Calu3 (cell line): ENCODE data around the gene TMTC2. TPM values are rescaled to one million over a fixed set of nuclear protein-coding genes. Genes with fewer than 3 reads are reported as not detected.

Experiments used
- BruUV-seq: library from RNA; stranded (reverse); fragments of 400-500 nt; replicated peaks from 2 replicates; lab custom pipeline; 2021; lab: Mats Ljungman, UMichigan
- CTCF ChIA-PET: fragments of 300-600 bp; sonication (Branson Sonifier 250); formaldehyde crosslinking; loops from one replicate; lab custom pipeline; 2022; ENCODE audit warnings: antibody characterized with exemption; lab: Charles Lee
- DNase-seq: peaks from one replicate; pipeline ENCODE4 v3.0.0; 2022
- H3K27ac Mint-ChIP-seq: one replicate; pipeline ENCODE4 v1.8.0; 2022; ENCODE audit warnings: mixed read lengths; ENCODE audit not compliant: unreplicated experiment
- H3K27me3 Mint-ChIP-seq: one replicate; pipeline ENCODE4 v1.8.0; 2022; ENCODE audit warnings: mixed read lengths; ENCODE audit not compliant: unreplicated experiment
- H3K36me3 Mint-ChIP-seq: one replicate; pipeline ENCODE4 v1.8.0; 2022; ENCODE audit warnings: mild to moderate bottlenecking, moderate library complexity, mixed read lengths; ENCODE audit not compliant: insufficient read depth, unreplicated experiment
- H3K4me1 Mint-ChIP-seq: one replicate; pipeline ENCODE4 v1.8.0; 2022; ENCODE audit warnings: mild to moderate bottlenecking, low read depth, mixed read lengths; ENCODE audit not compliant: unreplicated experiment
- H3K4me3 Mint-ChIP-seq: one replicate; pipeline ENCODE4 v1.8.0; 2022; ENCODE audit warnings: mild to moderate bottlenecking, low read depth, moderate library complexity, mixed read lengths; ENCODE audit not compliant: unreplicated experiment
- H3K9me3 Mint-ChIP-seq: one replicate; pipeline ENCODE4 v1.8.0; 2022; ENCODE audit warnings: low read depth, mixed read lengths; ENCODE audit not compliant: unreplicated experiment
- intact Hi-C: fragments of 100-400 bp; cut with micrococcal nuclease; formaldehyde crosslinking; loops from one replicate; pipeline ENCODE4 v1.10.0; 2022; ENCODE audit not compliant: unreplicated experiment
- total RNA-seq: library from RNA; stranded (reverse); gene quantifications from 2 replicates; pipeline ENCODE4 v1.2.3, GENCODE V29; 2022
- TF ChIP-seq, protein P1 (sequence below): fragments of 200-600 bp; IDR thresholded peaks from one replicate; pipeline ENCODE4 v1.8.0; 2022; ENCODE audit warnings: antibody characterized with exemption; ENCODE audit not compliant: unreplicated experiment

The TMTC2 gene
- total RNA-seq, 1 experiment from 2014 or later, result 31.2 TPM

- CTCF ChIA-PET, result no interaction called here
- intact Hi-C loops, result no loop called here
- Mint-ChIP-seq H3K4me3 (no peak overlapping the region), H3K27me3 (no peaks in the 10 kb centered on the region), H3K27ac (no peak overlapping the region), H3K9me3 (no peaks in the 10 kb centered on the region), H3K4me1 (no peaks in the 10 kb centered on the region), H3K36me3 (no peaks in the 10 kb centered on the region)
- no TSS peak for BruUV-seq
- TF ChIP-seq, protein P1, sequence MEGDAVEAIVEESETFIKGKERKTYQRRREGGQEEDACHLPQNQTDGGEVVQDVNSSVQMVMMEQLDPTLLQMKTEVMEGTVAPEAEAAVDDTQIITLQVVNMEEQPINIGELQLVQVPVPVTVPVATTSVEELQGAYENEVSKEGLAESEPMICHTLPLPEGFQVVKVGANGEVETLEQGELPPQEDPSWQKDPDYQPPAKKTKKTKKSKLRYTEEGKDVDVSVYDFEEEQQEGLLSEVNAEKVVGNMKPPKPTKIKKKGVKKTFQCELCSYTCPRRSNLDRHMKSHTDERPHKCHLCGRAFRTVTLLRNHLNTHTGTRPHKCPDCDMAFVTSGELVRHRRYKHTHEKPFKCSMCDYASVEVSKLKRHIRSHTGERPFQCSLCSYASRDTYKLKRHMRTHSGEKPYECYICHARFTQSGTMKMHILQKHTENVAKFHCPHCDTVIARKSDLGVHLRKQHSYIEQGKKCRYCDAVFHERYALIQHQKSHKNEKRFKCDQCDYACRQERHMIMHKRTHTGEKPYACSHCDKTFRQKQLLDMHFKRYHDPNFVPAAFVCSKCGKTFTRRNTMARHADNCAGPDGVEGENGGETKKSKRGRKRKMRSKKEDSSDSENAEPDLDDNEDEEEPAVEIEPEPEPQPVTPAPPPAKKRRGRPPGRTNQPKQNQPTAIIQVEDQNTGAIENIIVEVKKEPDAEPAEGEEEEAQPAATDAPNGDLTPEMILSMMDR, result no peak
- no peak for DNase-seq
These were observed 131.7 kb downstream of the TMTC2 start for GRCh38 chr12:82818271-82819035.

DNA sequence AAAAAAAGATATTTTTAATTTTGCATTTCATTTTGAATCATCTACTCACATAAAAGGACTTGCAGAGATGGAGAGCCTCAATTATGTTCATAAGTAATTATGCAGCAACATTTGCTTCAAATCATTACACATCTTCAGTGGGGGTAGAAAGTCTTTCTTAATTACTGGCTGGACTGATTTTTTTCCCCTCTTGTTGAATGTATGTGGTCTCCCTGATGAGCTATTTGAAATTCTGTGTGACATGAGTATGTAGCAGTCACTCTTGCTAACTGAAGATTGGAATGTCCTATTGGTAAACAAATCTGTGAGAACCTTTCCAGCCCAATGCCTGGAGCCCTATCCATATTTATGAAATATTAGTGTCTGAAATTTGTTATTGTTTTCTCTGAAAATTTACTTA is 139.8 kb downstream of the TMTC2 start:
- no peak overlapping the region for H3K4me3 Mint-ChIP-seq
- intact Hi-C loops, result no loop called here
- H3K27ac Mint-ChIP-seq, result no peak overlapping the region
- H3K27me3 Mint-ChIP-seq, result no peaks in the 10 kb centered on the region
- CTCF ChIA-PET, result no interaction called here
- DNase-seq, result no peak
- no peaks in the 10 kb centered on the region for H3K9me3 Mint-ChIP-seq
- no peaks in the 10 kb centered on the region for H3K4me1 Mint-ChIP-seq
- TF ChIP-seq, protein P1, result no peak
- BruUV-seq, result no TSS peak
- no peaks in the 10 kb centered on the region for H3K36me3 Mint-ChIP-seq

- Mint-ChIP-seq H3K9me3 (no peaks in the 10 kb centered on the region), H3K27ac (no peak overlapping the region), H3K36me3 (no peaks in the 10 kb centered on the region), H3K27me3 (no peaks in the 10 kb centered on the region), H3K4me1 (no peaks in the 10 kb centered on the region), H3K4me3 (no peak overlapping the region)
- BruUV-seq, result no TSS peak
- DNase-seq, result no peak
- CTCF ChIA-PET, result interaction anchor here (0.5 kb wide), 2 partner anchors 87 to 90 kb away, joined by 3 to 6 read pairs; no protein-coding TSS in a partner anchor
- intact Hi-C loops, result no loop called here
- TF ChIP-seq, protein P1, result no peak
These were observed 145.4 kb downstream of the TMTC2 start for GRCh38 chr12:82832096-82832495.

GRCh38 chr12:82832981-82833380 is 146.3 kb downstream of the TMTC2 start:
- Mint-ChIP-seq H3K4me3 (no peak overlapping the region), H3K27me3 (no peaks in the 10 kb centered on the region), H3K36me3 (no peaks in the 10 kb centered on the region), H3K4me1 (peaks cover 2% of the 10 kb centered on the region), H3K9me3 (no peaks in the 10 kb centered on the region), H3K27ac (no peak overlapping the region)
- intact Hi-C loops, result no loop called here
- TF ChIP-seq, protein P1, result no peak
- CTCF ChIA-PET, result no interaction called here
- BruUV-seq, result no TSS peak
- DNase-seq, result no peak
